H9 (cell line): ENCODE measurements around the gene MRTFB. TPM values are rescaled to one million over a fixed set of nuclear protein-coding genes. Genes with fewer than 3 reads are reported as not detected.

ENCODE experiments used
- DNase-seq: peaks from one replicate; pipeline ENCODE4 v3.0.0-alpha.2; 2017
- H2AFZ ChIP-seq: one replicate; pipeline ENCODE4 v1.6.1; 2013; ENCODE audit warnings: mild to moderate bottlenecking, low read length, control low read depth, moderate library complexity
- H2AK5ac ChIP-seq: 2 replicates; pipeline ENCODE4 v1.6.1; 2013; ENCODE audit warnings: low read length, control low read depth, mixed read lengths; ENCODE audit not compliant: insufficient read length
- H2BK120ac ChIP-seq: one replicate; pipeline ENCODE4 v1.6.1; 2013; ENCODE audit warnings: low read depth, mild to moderate bottlenecking, low read length, control low read depth, inconsistent platforms; ENCODE audit not compliant: poor library complexity, severe bottlenecking
- H2BK12ac ChIP-seq: 2 replicates; pipeline ENCODE4 v1.6.1; 2013; ENCODE audit warnings: low read length, control low read depth, mixed read lengths, low read depth; ENCODE audit not compliant: insufficient read length
- H2BK15ac ChIP-seq: 2 replicates; pipeline ENCODE4 v1.6.1; 2013; ENCODE audit warnings: low read depth, low read length, control low read depth
- H2BK20ac ChIP-seq: one replicate; pipeline ENCODE4 v1.6.1; 2013; ENCODE audit warnings: low read depth, mild to moderate bottlenecking, low read length, control low read depth, inconsistent platforms; ENCODE audit not compliant: poor library complexity, severe bottlenecking
- H2BK5ac ChIP-seq: 2 replicates; pipeline ENCODE4 v1.6.1; 2013; ENCODE audit warnings: low read length, control low read depth, mixed read lengths; ENCODE audit not compliant: insufficient read length
- H3K14ac ChIP-seq: 2 replicates; pipeline ENCODE4 v1.6.1; 2013; ENCODE audit warnings: low read length, control low read depth; ENCODE audit not compliant: insufficient read depth
- H3K18ac ChIP-seq: 2 replicates; pipeline ENCODE4 v1.6.1; 2013; ENCODE audit warnings: low read depth, mild to moderate bottlenecking, mixed read lengths, low read length, control low read depth; ENCODE audit not compliant: insufficient read length
- H3K23ac ChIP-seq: 2 replicates; pipeline ENCODE4 v1.6.1; 2013; ENCODE audit warnings: low read length, control low read depth, mixed read lengths, low read depth; ENCODE audit not compliant: insufficient read length
- H3K23me2 ChIP-seq: 2 replicates; pipeline ENCODE4 v1.6.1; 2013; ENCODE audit warnings: low read depth, mild to moderate bottlenecking, mixed read lengths, low read length, control low read depth; ENCODE audit not compliant: insufficient read length, poor library complexity, severe bottlenecking
- H3K27ac ChIP-seq: 2 replicates; pipeline ENCODE4 v1.5.1; 2013; ENCODE audit warnings: low read length, control low read depth, mixed read lengths, low read depth; ENCODE audit not compliant: insufficient read length
- H3K27me3 ChIP-seq: 2 replicates; pipeline ENCODE4 v1.6.1; 2013; ENCODE audit warnings: low read length, control low read depth, inconsistent platforms; ENCODE audit not compliant: insufficient read depth
- H3K4ac ChIP-seq: 2 replicates; pipeline ENCODE4 v1.6.1; 2013; ENCODE audit warnings: low read depth, mild to moderate bottlenecking, control low read depth, inconsistent platforms, low read length, moderate library complexity
- H3K4me1 ChIP-seq: 2 replicates; pipeline ENCODE4 v1.6.1; 2013; ENCODE audit warnings: low read length, control low read depth, inconsistent platforms; ENCODE audit not compliant: insufficient read depth
- H3K4me2 ChIP-seq: 2 replicates; pipeline ENCODE4 v1.6.1; 2013; ENCODE audit warnings: low read length, control low read depth, mixed read lengths; ENCODE audit not compliant: insufficient read length, insufficient read depth
- H3K56ac ChIP-seq: 2 replicates; pipeline ENCODE4 v1.6.1; 2013; ENCODE audit warnings: low read depth, mild to moderate bottlenecking, mixed read lengths, low read length, control low read depth; ENCODE audit not compliant: insufficient read length
- H3K79me1 ChIP-seq: 2 replicates; pipeline ENCODE4 v1.6.1; 2013; ENCODE audit warnings: low read depth, mild to moderate bottlenecking, moderate library complexity, low read length, control low read depth, inconsistent platforms; ENCODE audit not compliant: insufficient read depth, poor library complexity, severe bottlenecking
- H3K79me2 ChIP-seq: 2 replicates; pipeline ENCODE4 v1.6.1; 2013; ENCODE audit warnings: low read length, control low read depth, inconsistent platforms; ENCODE audit not compliant: insufficient read depth
- H3K9ac ChIP-seq: 2 replicates; pipeline ENCODE4 v1.6.1; 2013; ENCODE audit warnings: low read length, control low read depth, mixed read lengths; ENCODE audit not compliant: insufficient read length; ENCODE audit errors: extremely low read depth
- H3K9me3 ChIP-seq: one replicate; pipeline ENCODE4 v1.6.1; 2013; ENCODE audit warnings: low read depth, low read length, inconsistent platforms; ENCODE audit not compliant: control insufficient read depth
- H3T11ph ChIP-seq: one replicate; pipeline ENCODE4 v1.6.1; 2013; ENCODE audit warnings: mild to moderate bottlenecking, low read length, control low read depth, inconsistent platforms
- H4K20me1 ChIP-seq: one replicate; pipeline ENCODE4 v1.6.1; 2013; ENCODE audit not compliant: control insufficient read depth, insufficient read length, insufficient read depth
- H4K5ac ChIP-seq: 2 replicates; pipeline ENCODE4 v1.6.1; 2013; ENCODE audit warnings: low read depth, mild to moderate bottlenecking, mixed read lengths, low read length, control low read depth; ENCODE audit not compliant: insufficient read length
- H4K8ac ChIP-seq: replicated peaks from 2 replicates; pipeline ENCODE4 v1.6.1; 2013; ENCODE audit warnings: low read length, control low read depth, mixed read lengths, low read depth; ENCODE audit not compliant: insufficient read length
- H4K91ac ChIP-seq: 2 replicates; pipeline ENCODE4 v1.6.1; 2013; ENCODE audit warnings: low read depth, mild to moderate bottlenecking, moderate library complexity, mixed read lengths, low read length, control low read depth; ENCODE audit not compliant: insufficient read length
- H3K27ac Mint-ChIP-seq, 3 experiments: 2 replicates in 2 of 3; 3 replicates in 1 of 3; pipeline ENCODE4 v1.8.0; 2020 to 2021; ENCODE audit warnings: mixed read lengths in 3 of 3, mild to moderate bottlenecking in 1 of 3, moderate library complexity in 1 of 3
- H3K27me3 Mint-ChIP-seq: 2 replicates; pipeline ENCODE4 v1.8.0; 2021; ENCODE audit warnings: low read depth, mild to moderate bottlenecking, moderate library complexity, mixed read lengths
- H3K36me3 Mint-ChIP-seq, 3 experiments: 2 replicates in 2 of 3; 3 replicates in 1 of 3; pipeline ENCODE4 v1.8.0; 2020 to 2021; ENCODE audit warnings: low read depth in 3 of 3, mixed read lengths in 3 of 3; ENCODE audit not compliant: insufficient read depth in 1 of 3
- H3K4me1 Mint-ChIP-seq, 2 experiments: 2 replicates each; pipeline ENCODE4 v1.8.0; 2020; ENCODE audit warnings: mixed read lengths in 2 of 2
- H3K4me3 Mint-ChIP-seq, 2 experiments: 2 replicates in 1 of 2; 3 replicates in 1 of 2; pipeline ENCODE4 v1.8.0; 2020 to 2021; ENCODE audit warnings: mild to moderate bottlenecking in 2 of 2, mixed read lengths in 2 of 2, moderate library complexity in 1 of 2
- H3K9me3 Mint-ChIP-seq, 2 experiments: 2 replicates in 1 of 2; 3 replicates in 1 of 2; pipeline ENCODE4 v1.8.0; 2020; ENCODE audit warnings: mild to moderate bottlenecking in 2 of 2, mixed read lengths in 2 of 2, moderate library complexity in 1 of 2
- WGBS: extraction: QIAGEN DNeasy Blood & Tissue Kit; methylation state at CpG from one replicate; pipeline ENCODE4 v1.1.7; 2013; ENCODE audit warnings: missing lambda C conversion rate, low lambda C conversion rate, mixed read lengths; ENCODE audit not compliant: insufficient read length; ENCODE audit errors: extremely low coverage; 5-methylcytosine and 5-hydroxymethylcytosine counted together
- total RNA-seq: library from RNA; stranded (reverse); gene quantifications from 2 replicates; pipeline ENCODE4 v1.2.1, GENCODE V29; 2021
- TF ChIP-seq, protein P1 (sequence below): fragments of 200-600 bp; sonication (generic); conservative IDR thresholded peaks from 3 replicates; pipeline ENCODE4 v1.8.0; 2021; ENCODE audit warnings: antibody characterized with exemption, mild to moderate bottlenecking

MRTFB gene
- total RNA-seq, 1 experiment from 2014 or later = 29.9 TPM

DNA sequence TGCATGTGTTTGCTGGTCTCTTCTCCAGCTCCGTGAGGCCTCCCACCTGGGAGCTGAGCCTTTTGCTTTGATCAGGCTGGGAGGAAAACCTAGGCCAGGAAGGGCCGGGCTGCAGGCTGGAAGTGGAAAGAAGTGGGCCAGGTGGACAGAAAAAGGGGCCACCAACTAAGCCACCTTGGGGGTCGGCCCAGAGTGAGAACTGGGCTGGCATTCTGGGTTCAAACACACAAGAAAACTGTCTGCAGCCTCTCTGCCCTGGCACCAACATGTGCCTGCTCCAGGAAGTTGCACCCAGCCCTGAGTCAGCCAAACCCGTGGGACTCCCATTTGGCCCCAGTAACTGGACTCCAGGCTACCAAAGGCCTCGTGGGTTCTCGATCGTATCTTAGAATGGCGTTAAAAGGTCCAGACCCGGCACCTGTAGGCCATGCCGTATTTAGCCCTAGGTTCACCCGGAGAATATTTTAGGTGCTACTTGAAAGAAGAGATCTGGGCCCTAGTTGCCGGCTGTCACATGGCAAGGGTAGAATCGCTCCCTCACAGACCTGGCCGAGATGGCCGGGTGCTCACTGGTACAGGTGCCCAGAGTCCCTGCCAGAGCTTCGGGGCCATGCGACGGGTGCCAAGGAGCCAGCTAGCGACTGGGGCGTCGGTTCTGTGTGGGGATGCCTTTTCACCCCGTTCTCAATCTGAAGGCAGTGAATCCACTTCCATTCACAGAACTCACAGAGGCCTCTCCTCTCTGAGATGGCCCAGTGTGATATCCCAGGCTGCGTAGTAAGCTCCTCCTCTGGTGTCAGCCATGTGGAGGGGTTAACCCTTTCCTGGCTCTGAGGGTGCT, 236.6 kb downstream of the MRTFB start:
- Histone ChIP-seq H2BK15ac (no peak overlapping the region), H3K27me3 (no peaks in the 10 kb centered on the region), H3K79me1 (no peaks in the 10 kb centered on the region), H3K14ac (0 out of 2 replicates have a peak overlapping the region, but pooled peaks have one; percentile 42), H3K9ac (no peak overlapping the region), H2AK5ac (no peak overlapping the region), H3K56ac (no peak overlapping the region), H2BK20ac (no peak overlapping the region), H4K5ac (no peak overlapping the region), H3K79me2 (peaks cover 4% of the 10 kb centered on the region; the same call in 1 of the 2 replicates), H3T11ph (no peak overlapping the region), H3K27ac (no peak overlapping the region), H3K9me3 (no peaks in the 10 kb centered on the region), H3K23ac (no peak overlapping the region), H3K4me1 (peaks cover 4% of the 10 kb centered on the region; the same call in 1 of the 2 replicates), H2AFZ (no peak overlapping the region), H2BK120ac (no peak overlapping the region), H4K91ac (no peak overlapping the region), H4K20me1 (no peaks in the 10 kb centered on the region), H3K23me2 (peaks cover 12% of the 10 kb centered on the region), H3K4ac (no peak overlapping the region), H3K18ac (peak overlapping the region; percentile 28), H2BK5ac (no peak overlapping the region), H4K8ac (no peak overlapping the region), H2BK12ac (no peak overlapping the region), H3K4me2 (no peak overlapping the region)
- Mint-ChIP-seq H3K27me3 (peaks cover 20% of the 10 kb centered on the region), H3K9me3 (no peaks in the 10 kb centered on the region; a peak in 1 of 5 replicates), H3K36me3 (peaks cover 0 to 5% (median 3%) of the 10 kb centered on the region in 3 experiments; a peak in 3 of 7 replicates), H3K4me3 (no peak overlapping the region; a peak in 1 of 5 replicates), H3K4me1 (peaks cover 63 to 69% of the 10 kb centered on the region in 2 experiments), H3K27ac (peak overlapping the region; percentile 16 to 90 (median 82); a peak in 2 of 7 replicates)
- TF ChIP-seq, protein P1, sequence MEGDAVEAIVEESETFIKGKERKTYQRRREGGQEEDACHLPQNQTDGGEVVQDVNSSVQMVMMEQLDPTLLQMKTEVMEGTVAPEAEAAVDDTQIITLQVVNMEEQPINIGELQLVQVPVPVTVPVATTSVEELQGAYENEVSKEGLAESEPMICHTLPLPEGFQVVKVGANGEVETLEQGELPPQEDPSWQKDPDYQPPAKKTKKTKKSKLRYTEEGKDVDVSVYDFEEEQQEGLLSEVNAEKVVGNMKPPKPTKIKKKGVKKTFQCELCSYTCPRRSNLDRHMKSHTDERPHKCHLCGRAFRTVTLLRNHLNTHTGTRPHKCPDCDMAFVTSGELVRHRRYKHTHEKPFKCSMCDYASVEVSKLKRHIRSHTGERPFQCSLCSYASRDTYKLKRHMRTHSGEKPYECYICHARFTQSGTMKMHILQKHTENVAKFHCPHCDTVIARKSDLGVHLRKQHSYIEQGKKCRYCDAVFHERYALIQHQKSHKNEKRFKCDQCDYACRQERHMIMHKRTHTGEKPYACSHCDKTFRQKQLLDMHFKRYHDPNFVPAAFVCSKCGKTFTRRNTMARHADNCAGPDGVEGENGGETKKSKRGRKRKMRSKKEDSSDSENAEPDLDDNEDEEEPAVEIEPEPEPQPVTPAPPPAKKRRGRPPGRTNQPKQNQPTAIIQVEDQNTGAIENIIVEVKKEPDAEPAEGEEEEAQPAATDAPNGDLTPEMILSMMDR = no peak
- WGBS = no CpG with 5 or more reads among the region's 23 CpGs
- no peak for DNase-seq
